SK-N-MC (cell line): ENCODE measurements around the gene UMAD1.

Source experiments
- DNase-seq: peaks from one replicate; pipeline ENCODE4 v3.0.0-alpha.2; 2011; ENCODE audit warnings: low read depth, low spot score
- H3K27ac ChIP-seq: fragments of 200-600 bp; sonication (generic); 2 replicates; pipeline ENCODE4 v1.5.1; 2016; ENCODE audit warnings: mixed run types
- H3K36me3 ChIP-seq: fragments of 200-600 bp; sonication (generic); 2 replicates; pipeline ENCODE4 v1.6.1; 2017; ENCODE audit warnings: antibody characterized with exemption, low read length, mixed read lengths; ENCODE audit not compliant: insufficient read depth
- H3K4me3 ChIP-seq: fragments of 200-600 bp; sonication (generic); 2 replicates; pipeline ENCODE4 v1.5.1; 2016
- H3K9ac ChIP-seq: fragments of 200-600 bp; sonication (generic); 2 replicates; pipeline ENCODE4 v1.8.0; 2017; ENCODE audit warnings: mixed run types, mixed read lengths; ENCODE audit not compliant: insufficient read length
- H3K9me3 ChIP-seq: fragments of 200-600 bp; sonication (generic); 2 replicates; pipeline ENCODE4 v1.6.1; 2017; ENCODE audit warnings: low read depth, mild to moderate bottlenecking, antibody characterized with exemption, low read length, moderate library complexity, mixed read lengths
- EZH2 ChIP-seq: fragments of 200-600 bp; sonication (generic); IDR thresholded peaks from one replicate; pipeline ENCODE4 v1.6.1; 2017; ENCODE audit warnings: antibody characterized with exemption
- FOXP2 ChIP-seq: optimal IDR thresholded peaks from 2 replicates; pipeline ENCODE3; 2011; ENCODE audit warnings: mild to moderate bottlenecking, moderate library complexity; ENCODE audit not compliant: insufficient read depth; ENCODE audit errors: extremely low read length, control extremely low read depth
- POLR2AphosphoS5 ChIP-seq: IDR thresholded peaks from 2 replicates; pipeline ENCODE4 v1.6.1; 2012; ENCODE audit warnings: mild to moderate bottlenecking, low read depth, low read length, borderline replicate concordance

UMAD1 gene

DNA sequence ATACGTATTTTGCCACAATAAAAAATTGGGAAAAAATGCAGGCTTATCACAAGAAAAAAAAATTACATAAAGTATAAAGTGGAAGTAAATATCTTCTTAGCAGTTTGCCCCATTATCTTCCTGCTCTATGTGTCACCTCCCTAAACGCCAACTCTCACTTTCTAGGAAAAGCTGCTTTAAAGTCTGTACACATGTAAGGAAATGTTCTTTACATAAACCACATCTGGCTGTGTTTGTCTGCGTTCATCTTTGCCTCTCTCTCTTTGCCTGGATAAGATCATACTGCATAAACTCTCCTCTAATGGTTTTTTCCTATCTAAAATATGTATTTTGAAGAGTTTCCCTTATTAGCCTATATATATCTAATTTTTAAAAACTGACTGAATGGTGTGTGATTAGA lies 23.0 kb upstream of the UMAD1 start:
- DNase-seq, result no peak
- Histone ChIP-seq H3K27ac (no peak overlapping the region), H3K9ac (no peak overlapping the region), H3K36me3 (no peaks in the 10 kb centered on the region), H3K4me3 (no peak overlapping the region), H3K9me3 (no peaks in the 10 kb centered on the region)
- TF ChIP-seq FOXP2 (no peak), POLR2AphosphoS5 (no peak), EZH2 (no peak)

DNA sequence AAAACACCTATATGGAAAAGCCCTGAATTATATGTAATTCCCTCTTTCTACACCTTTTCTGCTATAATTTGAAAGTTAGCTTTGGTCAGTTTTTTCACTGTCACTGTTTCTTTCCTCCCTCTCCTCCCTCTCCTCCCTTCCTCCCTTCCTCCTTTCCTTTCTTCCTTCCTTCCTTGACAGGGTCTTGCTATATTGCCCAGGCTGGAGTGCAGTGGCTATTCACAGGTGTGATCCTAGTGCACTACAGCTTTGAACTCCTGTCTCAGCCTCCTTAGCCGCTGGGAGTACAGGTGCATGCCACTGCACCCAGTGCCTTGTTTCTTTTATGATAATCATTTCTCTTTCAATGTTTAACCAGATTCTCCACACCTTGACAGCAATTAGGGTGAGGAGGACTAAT lies 22.1 kb upstream of the UMAD1 start:
- no peak overlapping the region for H3K4me3 ChIP-seq
- H3K9ac ChIP-seq, result no peak overlapping the region
- H3K27ac ChIP-seq, result no peak overlapping the region
- DNase-seq, result no peak
- no peaks in the 10 kb centered on the region for H3K9me3 ChIP-seq
- TF ChIP-seq EZH2 (no peak), POLR2AphosphoS5 (no peak), FOXP2 (no peak)
- no peaks in the 10 kb centered on the region for H3K36me3 ChIP-seq

DNA sequence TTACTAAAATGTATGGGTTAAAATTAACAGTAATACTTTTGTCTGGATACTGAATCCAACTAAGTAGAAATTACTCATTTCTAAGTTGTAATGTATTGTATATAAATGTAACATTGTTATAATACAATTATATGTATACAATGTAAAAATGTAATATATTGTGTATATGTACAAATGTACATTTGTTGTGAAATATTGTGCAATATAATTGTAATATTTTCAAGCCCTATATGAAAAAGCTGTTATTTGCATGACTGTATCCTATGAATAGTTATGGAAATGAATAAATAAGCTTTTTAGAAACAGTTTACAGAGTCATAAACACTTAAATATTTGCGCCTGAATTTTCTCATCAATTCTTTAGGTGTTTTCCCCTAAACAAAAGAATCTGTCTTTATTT lies 20.3 kb upstream of the UMAD1 start:
- TF ChIP-seq POLR2AphosphoS5 (no peak), FOXP2 (no peak), EZH2 (no peak)
- H3K4me3 ChIP-seq, result no peak overlapping the region
- no peak for DNase-seq
- no peak overlapping the region for H3K9ac ChIP-seq
- H3K36me3 ChIP-seq, result no peaks in the 10 kb centered on the region
- no peaks in the 10 kb centered on the region for H3K9me3 ChIP-seq
- H3K27ac ChIP-seq, result no peak overlapping the region

DNA sequence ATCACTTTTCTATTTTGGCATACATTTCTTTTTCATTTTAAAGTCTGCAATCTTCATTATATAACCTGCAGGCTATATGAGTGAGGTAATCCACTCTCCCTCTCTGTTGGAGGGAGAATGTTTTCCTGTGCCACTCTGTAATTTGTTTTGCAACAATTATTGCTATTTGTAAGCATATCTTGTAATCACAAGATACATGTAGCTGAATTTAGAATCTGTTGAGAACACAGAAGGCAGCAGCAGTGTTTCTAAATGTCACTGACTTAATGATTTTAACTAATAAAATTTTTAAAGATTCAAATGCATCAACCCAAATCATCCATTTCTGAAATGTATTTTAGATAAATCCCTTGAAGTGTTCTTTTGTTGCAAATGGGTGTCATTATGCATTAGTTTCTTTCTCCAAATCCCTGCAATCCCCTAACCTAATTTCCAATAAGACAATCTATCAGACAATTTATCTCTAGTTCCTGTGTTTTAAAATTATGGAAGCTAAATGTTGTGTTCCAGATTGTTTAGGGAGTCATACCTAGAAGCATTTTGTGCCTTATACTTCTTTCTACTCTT lies 19.8 kb upstream of the UMAD1 start:
- no peak for TF ChIP-seq FOXP2
- TF ChIP-seq EZH2, result no peak
- TF ChIP-seq POLR2AphosphoS5, result no peak
- Histone ChIP-seq H3K9ac (no peak overlapping the region), H3K4me3 (no peak overlapping the region), H3K36me3 (no peaks in the 10 kb centered on the region), H3K9me3 (no peaks in the 10 kb centered on the region), H3K27ac (no peak overlapping the region)
- no peak for DNase-seq

DNA sequence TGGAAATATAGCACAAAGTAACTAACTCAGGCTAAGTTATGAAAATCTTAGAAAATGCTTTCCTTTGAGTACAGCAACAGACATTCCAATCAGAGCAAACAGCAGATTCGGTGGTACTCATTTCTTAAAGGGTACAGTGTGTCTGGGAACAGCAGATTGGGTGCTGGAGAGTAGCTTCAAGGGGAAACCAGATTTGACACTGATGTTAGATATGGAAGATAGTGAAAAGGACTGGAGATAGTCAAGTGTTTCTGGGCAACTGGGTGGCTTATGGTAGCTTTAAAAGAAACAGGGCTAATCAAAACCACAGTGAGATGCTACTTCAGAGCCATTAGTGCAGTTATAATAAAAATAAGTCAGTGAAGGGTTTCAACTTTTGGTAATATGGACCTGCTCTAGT lies 12.1 kb upstream of the UMAD1 start:
- no peak overlapping the region for H3K4me3 ChIP-seq
- H3K9me3 ChIP-seq, result no peaks in the 10 kb centered on the region
- H3K36me3 ChIP-seq, result no peaks in the 10 kb centered on the region
- TF ChIP-seq EZH2, result no peak
- TF ChIP-seq FOXP2, result no peak
- no peak for TF ChIP-seq POLR2AphosphoS5
- DNase-seq, result no peak
- H3K27ac ChIP-seq, result no peak overlapping the region
- no peak overlapping the region for H3K9ac ChIP-seq

DNA sequence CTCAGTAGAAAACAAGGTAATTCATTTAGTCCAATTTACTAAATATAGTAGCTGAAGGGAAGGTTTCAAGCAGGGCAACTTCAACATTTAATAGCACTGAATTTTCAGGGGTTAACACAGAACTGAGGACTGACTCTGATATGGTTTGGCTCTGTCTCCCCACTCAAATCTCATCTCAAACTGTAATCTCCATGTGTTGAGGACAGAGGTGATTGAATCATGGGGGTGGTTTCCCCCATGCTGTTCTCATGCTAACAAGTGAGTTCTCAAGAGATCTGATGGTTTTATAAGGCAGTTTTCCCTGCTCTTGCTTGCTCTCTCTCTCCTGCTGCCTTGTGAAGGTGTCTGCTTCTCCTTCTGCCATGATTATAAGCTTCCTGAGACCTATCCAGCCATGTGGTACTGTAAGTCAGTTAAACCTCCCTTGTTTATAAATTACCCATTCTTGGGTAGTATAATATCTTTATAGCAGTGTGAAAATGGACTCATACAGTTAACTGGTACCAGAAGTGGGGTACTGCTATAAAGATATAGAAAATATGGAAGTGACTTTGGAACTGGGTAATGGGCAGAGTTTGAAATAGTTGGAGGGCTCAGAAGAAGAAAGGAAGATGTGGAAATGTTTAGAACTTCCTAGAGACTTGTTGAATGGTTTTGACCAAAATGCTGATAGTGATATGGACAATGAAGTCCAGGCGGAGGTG lies 9.8 kb upstream of the UMAD1 start:
- H3K27ac ChIP-seq, result no peak overlapping the region
- no peaks in the 10 kb centered on the region for H3K36me3 ChIP-seq
- no peaks in the 10 kb centered on the region for H3K9me3 ChIP-seq
- no peak for TF ChIP-seq FOXP2
- TF ChIP-seq EZH2, result no peak
- TF ChIP-seq POLR2AphosphoS5, result no peak
- no peak for DNase-seq
- no peak overlapping the region for H3K4me3 ChIP-seq
- no peak overlapping the region for H3K9ac ChIP-seq

DNA sequence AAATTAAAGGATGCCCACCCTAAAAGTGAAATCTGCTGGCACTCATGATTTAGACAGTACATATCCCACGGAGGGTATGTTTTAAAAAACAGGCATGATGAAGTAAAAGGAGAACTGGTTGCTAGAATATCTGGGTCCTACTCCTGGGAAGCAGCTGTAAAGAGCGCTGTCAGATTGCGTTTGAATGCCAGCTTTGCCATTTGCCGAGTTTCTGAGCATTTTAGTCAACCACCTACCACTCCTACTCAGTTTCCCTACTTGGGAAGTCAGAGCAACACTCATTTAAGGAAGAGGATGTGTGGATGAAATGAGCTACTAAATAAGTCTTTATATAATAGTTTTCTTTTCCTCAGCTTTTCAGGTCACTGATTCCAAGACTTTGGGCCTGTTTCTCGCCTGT lies 1.1 kb upstream of the UMAD1 start:
- Histone ChIP-seq H3K9ac (peak overlapping the region; percentile 87), H3K9me3 (no peaks in the 10 kb centered on the region), H3K36me3 (peaks cover 4% of the 10 kb centered on the region), H3K27ac (no peak overlapping the region), H3K4me3 (peak overlapping the region; percentile 88)
- TF ChIP-seq EZH2 (no peak), FOXP2 (no peak), POLR2AphosphoS5 (no peak)
- no peak for DNase-seq

DNA sequence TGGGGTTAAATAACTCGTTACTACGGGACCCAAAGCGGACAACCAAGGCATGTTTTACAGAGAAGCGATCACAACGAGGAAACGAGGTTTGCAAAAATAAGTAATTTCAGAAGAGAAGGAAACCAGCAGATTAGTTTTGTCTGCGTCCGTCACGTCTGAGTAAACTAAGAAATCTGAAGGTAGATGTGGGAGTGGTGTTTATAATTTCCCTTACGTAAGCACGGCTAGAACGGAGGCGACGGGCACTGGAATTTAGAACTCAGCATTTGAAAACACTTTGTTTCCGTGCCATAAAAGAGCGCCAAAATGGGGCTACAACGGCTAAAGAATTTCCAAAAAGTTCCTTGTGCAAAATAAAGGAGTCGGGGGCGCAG lies 718 bp upstream of the UMAD1 start:
- peak overlapping the region; percentile 87 for H3K9ac ChIP-seq
- H3K9me3 ChIP-seq, result no peaks in the 10 kb centered on the region
- peaks cover 4% of the 10 kb centered on the region for H3K36me3 ChIP-seq
- peak overlapping the region; percentile 43; the same call in 1 of the 2 replicates for H3K27ac ChIP-seq
- peak overlapping the region; percentile 88 for H3K4me3 ChIP-seq
- no peak for DNase-seq
- TF ChIP-seq EZH2 (no peak), FOXP2 (no peak), POLR2AphosphoS5 (no peak)

DNA sequence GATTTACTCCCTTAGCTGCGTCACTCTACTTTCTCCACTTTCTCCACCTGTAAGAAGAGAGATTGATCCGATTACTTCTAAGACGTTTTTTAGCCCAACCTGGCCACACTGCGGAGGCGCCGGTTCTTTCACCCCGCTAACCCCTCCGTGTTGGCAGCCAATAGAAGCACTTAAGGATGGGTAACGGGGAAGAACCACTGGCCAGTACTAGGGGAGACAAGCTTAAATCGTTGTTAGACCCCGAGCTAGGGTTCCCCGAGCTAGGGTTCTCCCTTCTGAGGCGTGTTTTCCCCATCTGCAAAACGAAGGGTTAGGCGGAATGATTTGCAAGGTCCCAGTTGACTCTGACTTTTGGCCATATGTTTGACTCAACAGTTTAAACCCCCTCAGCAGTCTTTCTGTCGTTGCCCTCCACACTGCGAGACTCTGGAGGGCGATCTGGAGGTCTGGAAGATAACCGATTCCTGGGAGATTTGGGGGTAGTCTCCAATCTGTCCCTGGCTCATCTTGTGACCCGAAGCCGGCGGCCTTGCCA lies 644 bp downstream of the UMAD1 start:
- Histone ChIP-seq H3K36me3 (peaks cover 4% of the 10 kb centered on the region), H3K27ac (no peak overlapping the region), H3K9me3 (no peaks in the 10 kb centered on the region), H3K4me3 (peak overlapping the region; percentile 88), H3K9ac (peak overlapping the region; percentile 85)
- no peak for DNase-seq
- no peak for TF ChIP-seq POLR2AphosphoS5
- TF ChIP-seq EZH2, result no peak
- no peak for TF ChIP-seq FOXP2
